HG03280 (cell line): ENCODE data around the gene B4GAT1.
"Not testable (repeated sequence)": the region's sequence is repeated elsewhere in the genome, so short reads cannot be mapped to it uniquely, and the experiment has no call there.

Source experiments
- ATAC-seq: cut with Tn5 transposase; IDR thresholded peaks from one replicate; pipeline ENCODE4 v1.9.1; 2021; ENCODE audit warnings: mild to moderate bottlenecking, moderate library complexity; ENCODE audit not compliant: unreplicated experiment

Gene B4GAT1

DNA sequence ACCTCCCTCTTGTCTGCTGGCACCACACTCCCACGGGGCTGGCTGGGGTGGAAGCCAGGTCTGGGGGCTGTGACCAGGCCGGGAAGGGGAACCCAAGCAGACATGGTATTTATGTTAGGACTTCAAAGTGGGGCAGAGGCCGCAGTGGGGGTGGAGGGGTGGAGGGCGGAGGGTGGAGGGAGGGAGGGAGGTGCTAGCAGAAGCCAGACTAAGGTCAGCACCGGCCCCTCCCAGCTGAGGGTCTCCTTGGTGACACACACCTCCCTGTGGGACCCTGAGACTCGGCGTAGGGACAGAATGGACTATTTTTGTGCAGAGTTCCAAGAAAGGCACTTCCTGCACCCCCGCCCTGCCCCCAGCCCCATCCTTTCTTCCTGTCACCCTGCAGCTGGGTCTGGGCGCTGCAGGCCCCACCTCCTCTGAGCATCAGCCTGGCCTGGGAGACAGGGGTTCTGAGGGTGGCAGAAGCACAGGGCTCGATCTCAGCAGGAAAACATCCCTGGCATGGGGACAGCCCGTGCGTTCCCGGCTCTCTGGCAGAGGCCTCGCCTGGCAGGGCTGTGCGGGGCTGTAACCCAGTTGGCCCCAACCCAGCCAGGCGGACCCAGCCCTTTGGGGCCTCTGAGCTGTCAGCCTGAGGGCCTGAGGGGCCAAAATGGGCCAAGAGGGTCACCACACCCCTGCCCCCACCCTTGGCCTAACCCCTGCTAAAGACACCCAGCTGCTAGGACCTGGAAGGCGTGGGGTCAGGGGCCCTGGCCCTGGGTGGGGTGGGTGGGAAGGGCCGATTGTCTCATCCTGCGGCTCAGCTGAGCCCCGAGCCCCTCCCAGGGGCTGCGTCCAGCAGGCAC, 20.9 kb downstream of the B4GAT1 start:
- no peak for ATAC-seq

DNA sequence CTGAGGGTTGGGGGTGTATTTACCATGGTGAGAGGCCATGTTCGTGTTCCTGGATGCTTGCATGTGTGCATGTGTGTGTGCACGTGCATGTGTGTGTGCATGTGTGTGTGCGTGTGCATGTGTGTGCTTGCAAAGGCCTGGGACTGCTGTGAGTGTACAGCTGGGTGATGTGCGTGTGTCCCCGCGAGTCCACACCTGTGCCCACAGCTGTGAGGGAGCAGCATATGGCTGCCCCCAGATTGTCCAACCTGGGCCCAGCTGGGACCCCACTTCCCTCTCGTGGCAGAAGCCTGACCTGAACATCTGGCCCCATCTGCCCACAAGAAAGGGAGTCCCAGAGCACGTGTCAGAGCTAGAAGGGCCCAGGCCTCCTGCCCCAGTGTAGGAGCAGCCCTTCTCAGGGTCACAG, 22.2 kb downstream of the B4GAT1 start:
- no peak for ATAC-seq

DNA sequence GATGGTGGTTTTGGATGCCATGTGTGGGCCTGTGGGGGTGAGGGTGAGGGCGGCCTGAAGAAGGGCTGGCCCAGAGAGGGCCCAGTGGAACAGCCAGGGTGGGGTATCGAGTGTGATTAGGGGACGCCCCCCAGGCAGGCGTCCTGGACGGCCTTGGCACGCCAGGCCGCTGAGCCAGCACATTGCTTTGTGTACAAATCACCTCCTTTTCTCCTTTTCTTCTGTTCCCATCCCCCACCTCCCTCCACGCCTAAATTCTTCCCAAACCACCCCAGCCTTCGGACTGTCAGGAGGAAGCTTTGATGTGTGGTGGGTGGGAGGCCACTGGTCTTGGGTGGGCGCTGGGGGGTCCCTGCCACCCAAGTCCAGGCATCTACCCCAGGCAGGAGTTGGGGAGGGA, 22.8 kb downstream of the B4GAT1 start:
- ATAC-seq: no peak

DNA sequence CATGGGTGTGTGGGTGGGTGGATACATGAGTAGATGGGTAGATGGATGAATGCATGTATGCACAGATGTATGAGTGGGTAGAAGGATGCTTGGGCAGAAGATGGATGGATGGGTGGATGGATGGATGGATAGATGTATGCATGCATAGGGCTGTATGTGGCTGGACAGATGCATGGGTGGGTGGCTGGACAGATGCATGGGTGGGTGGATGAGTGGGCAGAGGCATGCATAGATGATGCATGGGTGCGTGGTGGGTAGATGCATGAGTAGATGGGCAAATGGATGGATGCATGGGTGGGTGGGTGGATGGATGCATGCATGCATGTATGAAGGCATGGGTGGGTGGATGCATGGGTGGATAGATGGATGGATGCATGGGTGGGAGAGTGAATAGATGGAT, 23.7 kb downstream of the B4GAT1 start:
- ATAC-seq: no peak

DNA sequence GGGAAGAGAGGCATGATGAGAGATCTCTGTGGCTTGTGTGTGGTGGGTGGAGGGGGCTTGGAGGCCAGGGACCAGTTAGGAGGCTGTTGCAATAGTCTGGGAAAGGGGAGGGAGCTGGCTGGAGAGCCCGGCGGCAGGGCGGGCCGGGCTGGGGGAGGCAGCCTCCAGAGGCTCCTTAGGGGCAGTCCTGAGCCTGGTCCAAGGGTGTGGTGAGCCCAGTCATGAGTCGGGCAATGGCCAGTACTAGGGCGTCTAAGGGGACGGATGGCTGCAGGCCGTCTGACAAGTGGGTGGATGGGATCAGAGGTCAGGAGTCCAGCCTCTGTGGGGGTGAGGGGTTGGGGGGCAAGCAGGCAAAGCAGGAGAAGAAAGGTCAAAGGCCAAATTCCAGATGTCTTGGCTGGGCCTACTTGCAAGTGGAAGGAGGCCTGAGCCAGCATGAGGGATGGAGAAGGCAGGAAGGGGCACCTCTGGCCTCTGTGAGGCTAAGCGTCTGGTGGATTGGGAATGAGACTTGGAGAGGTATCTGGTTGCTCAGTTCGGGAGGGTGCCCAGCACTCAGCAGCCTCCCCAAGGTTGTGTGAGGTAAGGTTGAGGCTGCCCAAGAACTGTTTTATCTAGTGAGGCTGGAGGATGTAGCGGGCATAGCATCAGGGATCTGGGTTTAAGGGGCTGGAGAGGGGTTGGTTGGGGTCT, 24.5 kb downstream of the B4GAT1 start:
- no peak for ATAC-seq

DNA sequence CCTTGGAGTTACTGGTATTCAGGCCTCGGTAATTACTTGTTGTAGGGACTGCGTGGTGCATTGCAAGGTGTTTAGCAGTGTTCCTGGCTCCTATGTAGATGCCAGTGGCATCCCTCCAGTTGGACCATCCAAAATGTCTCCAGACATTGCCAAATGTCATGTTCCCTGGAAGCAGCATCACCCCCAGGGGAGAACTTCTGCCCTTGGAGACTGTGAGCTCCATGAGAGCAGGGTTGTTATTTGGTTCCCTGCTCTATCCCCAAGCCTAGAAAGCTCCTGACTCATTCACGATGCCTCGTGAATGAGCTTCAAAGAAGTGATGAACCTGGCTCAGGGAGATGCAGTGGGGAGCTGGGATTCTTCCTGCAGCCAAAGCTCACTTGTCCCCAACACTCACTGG, 25.8 kb downstream of the B4GAT1 start:
- ATAC-seq: no peak

DNA sequence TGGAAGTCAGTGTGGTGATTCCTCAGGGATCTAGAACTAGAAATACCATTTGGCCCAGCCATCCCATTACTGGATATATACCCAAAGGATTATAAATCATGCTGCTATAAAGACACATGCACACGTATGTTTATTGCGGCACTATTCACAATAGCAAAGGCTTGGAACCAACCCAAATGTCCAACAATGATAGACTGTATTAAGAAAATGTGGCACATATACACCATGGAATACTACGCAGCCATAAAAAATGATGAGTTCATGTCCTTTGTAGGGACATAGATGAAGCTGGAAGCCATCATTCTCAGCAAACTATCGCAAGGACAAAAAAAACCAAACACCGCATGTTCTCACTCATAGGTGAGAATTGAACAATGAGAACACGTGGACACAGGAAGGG, 26.7 kb downstream of the B4GAT1 start:
- ATAC-seq: not testable (repeated sequence)

DNA sequence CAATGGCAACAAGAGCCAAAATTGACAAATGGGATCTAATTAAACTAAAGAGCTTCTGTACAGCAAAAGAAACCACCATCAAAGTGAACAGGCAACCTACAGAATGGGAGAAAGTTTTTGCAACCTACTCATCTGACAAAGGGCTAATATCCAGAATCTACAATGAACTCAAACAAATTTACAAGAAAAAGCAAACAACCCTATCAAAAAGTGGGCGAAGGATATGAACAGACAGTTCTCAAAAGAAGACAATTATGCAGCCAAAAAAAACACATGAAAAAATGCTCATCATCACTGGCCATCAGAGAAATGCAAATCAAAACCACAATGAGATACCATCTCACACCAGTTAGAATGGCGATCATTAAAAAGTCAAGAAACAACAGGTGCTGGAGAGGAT, 27.1 kb downstream of the B4GAT1 start:
- not testable (repeated sequence) for ATAC-seq

DNA sequence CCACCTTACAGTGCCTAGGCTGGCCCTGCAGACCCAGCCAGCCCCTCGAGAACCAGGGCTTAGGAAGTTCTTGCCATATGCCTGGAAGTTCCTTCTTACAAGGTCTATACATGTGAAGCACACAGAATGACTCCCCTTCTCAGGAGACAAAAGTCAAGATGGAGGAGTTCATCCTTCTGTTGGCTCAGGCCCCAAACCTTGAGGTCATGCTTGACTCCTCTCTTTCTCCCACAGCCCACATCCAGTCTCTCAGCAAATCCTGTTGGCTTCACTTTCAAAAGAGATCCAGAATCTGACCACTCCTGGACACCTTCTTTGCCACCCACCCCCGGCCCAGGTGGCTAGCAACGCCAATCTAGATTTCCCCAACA, 28.8 kb downstream of the B4GAT1 start:
- no peak for ATAC-seq

DNA sequence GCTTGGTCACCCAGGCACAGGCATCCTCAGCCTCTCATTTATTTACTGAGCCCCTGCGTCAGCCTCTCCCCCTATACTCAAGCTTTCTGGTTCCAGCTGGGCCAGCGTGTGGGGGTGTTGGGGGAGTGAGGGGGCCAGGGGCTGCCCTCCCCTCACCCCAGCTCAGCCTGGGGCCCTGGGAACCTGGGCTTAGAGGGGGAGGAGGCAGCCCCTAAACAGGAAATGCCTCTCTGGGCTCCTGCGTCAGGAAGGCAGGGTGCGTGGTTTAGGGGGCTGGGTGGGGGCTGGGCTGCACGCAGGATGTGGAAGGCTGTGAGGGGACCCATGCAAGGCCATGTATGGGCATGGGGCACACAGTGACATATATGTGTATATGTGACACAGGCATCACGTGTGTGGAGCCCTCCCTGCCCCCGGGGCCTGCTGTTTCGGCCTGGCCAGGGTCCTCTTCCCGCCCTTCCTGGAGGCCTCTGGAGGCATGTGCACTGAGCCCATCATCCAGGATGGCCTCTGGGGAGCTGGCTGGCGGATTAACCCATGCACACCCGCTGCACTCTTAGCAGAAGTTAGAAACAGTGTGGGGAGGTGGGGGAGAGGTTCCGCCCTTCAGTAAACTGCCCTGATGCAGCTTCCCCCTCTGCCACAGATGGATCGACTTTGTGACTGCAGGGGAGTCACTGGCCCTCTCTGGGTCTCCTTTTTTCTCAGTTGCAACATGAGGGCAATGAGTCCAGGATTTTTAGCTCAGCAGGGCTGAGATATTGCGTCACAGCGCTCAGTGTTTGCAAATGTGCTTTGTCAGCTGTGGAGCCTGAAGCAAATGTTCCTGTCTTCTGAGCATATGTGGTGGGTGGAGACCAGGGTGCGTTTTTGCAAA, 29.5 kb downstream of the B4GAT1 start:
- ATAC-seq: no peak

DNA sequence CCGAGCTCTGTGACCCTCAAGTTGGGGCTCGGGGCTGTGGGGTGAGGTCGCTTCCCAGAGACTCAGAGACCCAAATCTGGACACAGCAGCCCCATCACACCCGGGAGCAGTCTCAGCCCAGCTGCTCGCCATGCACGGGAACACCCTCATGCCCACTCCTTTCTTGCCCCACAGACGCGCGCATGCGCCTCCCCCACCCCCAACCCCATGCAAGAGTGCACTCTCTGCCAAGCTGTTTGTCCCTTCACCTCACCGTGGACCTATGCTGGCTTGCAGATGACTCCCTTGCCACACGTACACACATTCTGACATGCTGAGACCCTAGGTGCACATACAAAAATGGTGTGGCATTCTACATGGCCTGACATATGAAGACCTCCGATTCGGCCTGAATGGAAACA, 30.1 kb downstream of the B4GAT1 start:
- ATAC-seq: no peak

DNA sequence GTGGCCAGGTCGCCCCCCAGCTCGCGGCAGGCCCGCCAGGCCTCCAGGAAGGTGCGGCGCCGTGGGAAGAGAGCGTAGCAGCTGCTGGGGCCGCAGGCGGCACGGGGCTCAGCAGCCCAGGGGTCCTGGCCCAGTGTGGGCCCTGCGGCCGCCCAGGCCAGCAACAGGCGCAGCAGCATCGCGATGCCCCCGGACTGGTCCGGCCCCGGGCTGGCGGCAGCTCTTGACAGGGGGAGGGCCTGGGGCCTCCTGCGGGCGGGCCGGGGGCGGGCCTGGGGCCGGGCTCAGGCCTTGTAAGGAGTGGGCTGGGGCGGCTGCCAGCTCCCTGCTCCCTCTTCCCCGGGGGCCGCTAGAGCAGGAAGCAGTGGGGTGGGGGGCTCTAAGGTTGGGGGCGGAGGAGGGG, 30.6 kb downstream of the B4GAT1 start, which contains the start of gene CD248:
Gene CD248 (minus strand): TSS at position 196 of the 403 bp plus-strand sequence. CDS start 17 bp downstream, at position 179.
- no peak for ATAC-seq

DNA sequence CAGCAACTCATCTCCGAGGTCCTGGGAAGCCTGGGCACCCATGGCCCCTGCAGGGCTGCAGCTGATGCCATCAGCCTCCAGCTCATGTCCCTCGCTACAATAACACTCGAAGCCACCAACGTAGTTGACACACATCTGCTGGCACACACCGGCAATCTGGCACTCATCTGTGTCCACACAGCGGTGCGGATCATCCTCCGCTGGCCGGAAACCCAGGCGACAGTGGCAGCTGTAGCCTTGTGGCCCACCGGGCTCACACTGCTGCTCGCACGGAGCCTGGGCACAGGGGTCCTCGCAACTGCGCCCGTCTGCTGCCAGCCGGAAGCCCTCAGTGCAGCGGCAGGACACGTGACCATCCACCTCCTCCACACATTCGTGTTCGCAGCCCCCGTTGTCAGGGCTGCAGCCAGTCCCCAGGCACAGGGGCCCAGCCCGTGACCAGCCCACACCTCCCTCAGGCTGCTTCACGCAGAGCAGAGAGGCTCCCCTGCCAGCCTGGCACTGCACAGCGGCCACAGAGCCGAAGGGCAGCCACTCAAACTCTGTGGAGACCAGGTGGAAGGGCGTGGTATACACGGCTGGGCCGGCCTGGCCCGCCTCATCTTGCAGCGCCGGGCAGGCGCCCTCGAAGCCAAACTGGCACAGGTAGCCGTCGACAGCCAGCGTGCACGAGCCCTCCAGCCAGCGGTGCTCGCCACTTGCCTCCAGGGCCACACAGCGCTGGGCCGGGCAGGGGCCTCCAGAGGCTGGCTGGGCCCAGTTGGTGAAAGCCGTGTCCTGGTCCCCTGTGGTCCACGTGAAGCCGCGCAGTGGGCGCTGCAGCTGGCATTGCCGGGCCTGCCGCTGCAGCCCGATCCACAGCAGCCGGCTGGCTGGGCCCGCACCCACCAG, 31.3 kb downstream of the B4GAT1 start:
- ATAC-seq: no peak

DNA sequence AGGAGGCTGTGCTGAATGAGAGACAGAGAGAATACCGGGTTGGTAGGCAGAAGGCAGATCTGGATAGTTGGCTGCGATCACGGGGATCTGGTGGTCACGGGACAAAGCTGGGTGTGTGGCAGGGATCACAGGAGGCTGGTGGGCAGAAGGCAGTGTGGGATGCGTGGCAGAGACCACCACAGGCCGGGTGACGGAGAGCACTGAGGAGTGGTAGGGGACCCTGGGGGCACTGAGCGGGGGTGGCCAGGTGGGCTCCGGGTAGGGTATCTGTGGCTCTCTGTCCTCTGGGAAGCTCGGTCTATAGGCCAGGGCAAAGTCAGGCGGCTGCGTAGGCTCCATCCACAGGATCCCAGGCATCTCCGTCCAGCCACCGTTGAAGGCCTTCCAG, 31.9 kb downstream of the B4GAT1 start:
- ATAC-seq: no peak

DNA sequence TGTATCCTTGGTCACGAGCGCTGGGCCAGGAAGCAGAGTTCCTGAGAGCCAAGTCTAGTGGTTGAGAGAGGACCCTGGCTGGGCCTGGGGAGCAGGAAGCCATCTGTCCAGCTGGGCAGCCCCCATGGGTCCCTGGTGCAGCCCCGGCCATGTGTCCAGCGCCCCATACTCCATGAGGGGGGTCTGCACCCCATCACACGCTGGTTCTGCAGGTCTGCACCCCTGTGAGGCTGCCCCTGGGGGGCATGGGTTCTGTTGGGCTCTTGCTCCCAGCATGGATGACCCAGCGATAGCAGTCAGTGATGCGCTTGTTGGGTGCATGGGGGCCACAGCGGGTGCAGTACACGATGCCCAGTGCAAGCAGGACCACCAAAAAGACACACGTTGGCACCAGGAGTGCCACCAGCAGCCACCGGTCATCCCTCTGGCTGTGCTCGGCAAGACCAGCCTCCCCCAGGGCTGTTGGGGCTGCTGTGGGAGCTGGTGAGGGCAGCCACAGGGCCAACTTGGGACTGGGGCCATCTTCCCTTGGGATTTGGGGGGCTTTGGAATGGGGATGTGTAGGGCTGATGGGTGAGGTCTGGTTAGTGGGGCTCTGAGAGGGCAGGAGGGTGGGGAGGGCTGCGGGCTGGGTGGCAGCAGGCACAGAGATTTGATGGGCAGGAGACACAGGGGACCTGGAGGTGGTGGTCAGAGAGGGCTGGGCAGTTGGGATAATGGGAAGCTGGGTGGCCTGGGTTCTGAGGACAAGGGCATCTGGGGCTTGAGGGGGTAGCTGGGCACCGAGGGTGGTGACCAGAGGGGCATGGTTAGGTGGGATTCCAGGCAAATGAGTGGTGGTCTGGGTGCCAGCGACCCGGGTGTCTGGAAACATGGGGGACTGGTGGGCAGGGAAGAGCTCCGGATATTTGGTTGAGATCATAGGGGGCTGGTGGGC, 32.6 kb downstream of the B4GAT1 start:
- no peak for ATAC-seq

DNA sequence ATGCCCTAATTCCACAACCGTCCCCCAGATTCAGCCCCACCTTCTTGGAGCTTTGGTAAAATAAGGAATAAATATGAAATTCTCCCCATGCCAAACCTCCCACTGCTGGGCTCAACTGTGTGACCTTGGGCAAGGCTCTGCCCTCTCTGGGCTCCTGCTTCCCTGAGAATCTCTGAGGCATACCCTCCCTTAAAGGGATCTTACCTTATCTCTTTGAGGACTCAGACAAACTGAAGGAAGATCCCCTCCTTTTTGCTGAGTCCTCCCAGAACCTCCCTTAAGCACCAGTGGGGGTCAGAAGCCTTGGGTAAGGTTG, 33.3 kb downstream of the B4GAT1 start:
- no peak for ATAC-seq

DNA sequence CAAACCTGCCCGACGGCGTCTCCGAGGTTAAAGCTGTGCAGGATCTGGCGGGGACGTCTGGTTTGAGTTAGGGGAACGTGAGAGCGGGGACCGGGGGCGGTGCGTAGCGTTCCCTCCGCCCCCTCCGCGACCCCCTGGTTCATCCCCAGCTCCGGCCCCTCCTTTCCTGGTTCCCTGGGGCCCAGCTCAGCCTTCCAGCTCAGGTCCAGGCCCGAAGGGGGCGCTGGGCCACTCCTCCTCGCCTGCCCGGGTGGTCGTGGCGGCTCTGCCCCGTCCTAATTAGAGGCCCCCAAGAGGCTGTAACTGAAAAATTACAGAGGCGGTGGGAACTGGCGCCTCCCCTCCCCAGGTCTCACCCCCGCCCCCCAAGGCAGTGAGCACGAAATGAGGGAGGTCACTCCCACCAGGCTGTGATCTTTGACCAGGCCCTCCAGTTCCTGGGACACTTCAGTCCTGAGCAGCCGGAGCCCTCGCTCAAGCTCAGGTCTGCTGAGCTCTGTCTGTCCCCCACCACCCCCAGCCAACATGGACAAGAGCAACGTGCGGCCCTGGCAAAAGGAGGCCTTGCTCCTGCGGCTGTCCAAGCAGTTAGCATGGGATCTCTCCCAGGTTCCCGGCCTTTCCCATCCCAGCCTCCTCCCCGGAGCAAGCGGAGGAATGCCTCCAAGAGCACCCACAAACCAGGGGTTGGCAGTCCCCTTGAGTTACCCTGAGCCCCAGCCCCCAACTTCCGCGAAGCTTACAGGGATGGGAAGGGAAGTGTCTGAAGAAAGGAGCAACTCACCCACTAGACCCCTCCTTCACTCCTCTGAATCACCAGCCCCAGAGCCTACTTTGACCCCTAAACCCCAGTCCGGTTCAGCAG, 33.9 kb downstream of the B4GAT1 start:
- no peak for ATAC-seq

DNA sequence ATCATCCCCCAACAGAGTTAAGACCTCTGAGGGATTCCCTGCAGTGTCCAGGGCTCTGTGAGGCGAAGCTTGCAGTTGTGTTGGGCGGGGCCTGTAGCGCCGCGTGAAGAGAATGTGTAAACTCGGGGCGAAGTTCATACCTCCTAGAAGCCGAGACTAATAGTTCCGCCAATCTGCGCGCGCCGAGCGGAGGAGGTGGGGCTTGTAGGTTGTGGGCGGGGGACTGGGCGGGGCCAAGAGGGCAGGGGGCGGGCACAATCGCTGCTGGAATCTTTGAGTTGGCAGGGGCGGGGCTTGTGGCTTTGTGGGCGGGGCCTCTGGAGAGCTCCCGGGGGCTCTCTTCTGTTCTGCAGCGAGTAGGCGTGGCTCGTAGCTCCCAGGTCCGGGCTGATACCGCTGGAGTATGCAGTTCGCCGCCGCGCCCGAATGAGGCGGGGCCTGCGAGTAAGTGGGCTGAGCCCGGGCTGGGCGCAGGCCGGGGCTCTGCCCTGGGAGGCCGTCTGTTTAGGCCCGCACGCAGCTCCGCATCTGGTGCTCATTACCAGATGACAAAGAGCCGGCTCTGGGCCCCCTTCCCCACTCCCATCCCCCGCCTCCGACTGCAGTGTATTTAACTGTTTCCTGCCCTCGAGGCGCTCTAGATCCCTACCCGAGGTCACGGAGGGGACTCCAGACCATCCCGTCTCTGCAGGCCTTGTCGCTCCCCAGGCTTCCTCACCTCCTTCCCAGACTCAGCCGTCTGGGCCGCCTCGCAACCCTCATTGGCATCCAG, 34.7 kb downstream of the B4GAT1 start:
- ATAC-seq: peak; percentile 58
